Stimulated activated naive CD8-positive, alpha-beta T cell treated with anti-CD3 and anti-CD28 coated beads, Interleukin-15, Interleukin-2, amounts not matched to agents 100 ng/mL and 50 ng/mL, for 24 hours (primary cell): ENCODE results near the gene MAPK13.

Source experiments
- H3K27ac Mint-ChIP-seq: one replicate; pipeline ENCODE4 v1.8.0; 2021; ENCODE audit warnings: mild to moderate bottlenecking, mixed read lengths
- H3K27me3 Mint-ChIP-seq: one replicate; pipeline ENCODE4 v1.8.0; 2021; ENCODE audit warnings: mixed read lengths
- H3K36me3 Mint-ChIP-seq: one replicate; pipeline ENCODE4 v1.8.0; 2021; ENCODE audit warnings: low read depth, mixed read lengths
- H3K4me1 Mint-ChIP-seq: one replicate; pipeline ENCODE4 v1.8.0; 2021; ENCODE audit warnings: low read depth, mixed read lengths
- H3K4me3 Mint-ChIP-seq: one replicate; pipeline ENCODE4 v1.8.0; 2021; ENCODE audit warnings: mild to moderate bottlenecking, mixed read lengths
- H3K9me3 Mint-ChIP-seq: one replicate; pipeline ENCODE4 v1.8.0; 2021; ENCODE audit warnings: mixed read lengths

Gene MAPK13

DNA sequence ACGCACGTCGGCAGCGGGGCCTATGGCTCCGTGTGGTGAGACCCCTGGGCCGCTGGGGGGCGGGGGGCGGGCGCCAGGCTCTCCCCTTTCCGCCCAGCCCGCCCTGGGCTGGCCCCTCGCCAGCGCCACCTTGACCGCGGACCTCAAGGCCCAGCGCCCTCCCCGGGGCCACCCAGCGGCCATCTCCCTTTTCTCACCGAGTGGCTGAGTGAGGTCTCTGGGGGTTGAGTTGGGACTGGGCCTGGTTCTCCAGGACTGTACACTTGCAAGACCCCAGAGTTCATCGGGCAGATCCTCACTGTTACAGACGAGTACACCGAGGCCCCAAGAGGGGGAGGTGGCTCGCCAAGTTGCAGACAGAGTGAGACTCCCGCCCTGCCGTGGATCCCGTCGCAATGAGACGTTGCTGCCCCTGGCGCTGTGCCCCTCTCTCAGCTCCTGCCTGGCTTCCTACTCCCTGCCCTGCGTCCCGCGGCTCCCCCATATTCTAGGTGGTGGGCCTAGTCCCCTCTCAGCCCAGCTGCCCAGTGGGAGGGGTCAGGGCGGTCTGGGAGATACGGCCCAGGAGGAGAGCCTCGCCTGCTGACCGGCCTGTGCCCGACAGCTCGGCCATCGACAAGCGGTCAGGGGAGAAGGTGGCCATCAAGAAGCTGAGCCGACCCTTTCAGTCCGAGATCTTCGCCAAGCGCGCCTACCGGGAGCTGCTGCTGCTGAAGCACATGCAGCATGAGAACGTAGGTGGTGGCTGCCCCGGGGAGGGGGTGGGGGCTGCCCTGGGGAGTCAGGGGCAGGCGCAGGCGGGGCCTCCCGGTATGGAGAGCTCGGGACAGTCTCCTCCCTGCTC is 576 bp downstream of the MAPK13 start:
- no peaks in the 10 kb centered on the region for H3K27me3 Mint-ChIP-seq
- peaks cover 33% of the 10 kb centered on the region for H3K36me3 Mint-ChIP-seq
- peaks cover 79% of the 10 kb centered on the region for H3K4me1 Mint-ChIP-seq
- peak overlapping the region; percentile 92 for H3K27ac Mint-ChIP-seq
- H3K9me3 Mint-ChIP-seq: no peaks in the 10 kb centered on the region
- peak overlapping the region; percentile 88 for H3K4me3 Mint-ChIP-seq

GRCh38 chr6:36131511-36132245 is 1.4 kb downstream of the MAPK13 start:
- Mint-ChIP-seq H3K27ac (peak overlapping the region; percentile 92), H3K9me3 (no peaks in the 10 kb centered on the region), H3K4me3 (peak overlapping the region; percentile 88), H3K4me1 (peaks cover 73% of the 10 kb centered on the region), H3K27me3 (no peaks in the 10 kb centered on the region), H3K36me3 (peaks cover 40% of the 10 kb centered on the region)

DNA sequence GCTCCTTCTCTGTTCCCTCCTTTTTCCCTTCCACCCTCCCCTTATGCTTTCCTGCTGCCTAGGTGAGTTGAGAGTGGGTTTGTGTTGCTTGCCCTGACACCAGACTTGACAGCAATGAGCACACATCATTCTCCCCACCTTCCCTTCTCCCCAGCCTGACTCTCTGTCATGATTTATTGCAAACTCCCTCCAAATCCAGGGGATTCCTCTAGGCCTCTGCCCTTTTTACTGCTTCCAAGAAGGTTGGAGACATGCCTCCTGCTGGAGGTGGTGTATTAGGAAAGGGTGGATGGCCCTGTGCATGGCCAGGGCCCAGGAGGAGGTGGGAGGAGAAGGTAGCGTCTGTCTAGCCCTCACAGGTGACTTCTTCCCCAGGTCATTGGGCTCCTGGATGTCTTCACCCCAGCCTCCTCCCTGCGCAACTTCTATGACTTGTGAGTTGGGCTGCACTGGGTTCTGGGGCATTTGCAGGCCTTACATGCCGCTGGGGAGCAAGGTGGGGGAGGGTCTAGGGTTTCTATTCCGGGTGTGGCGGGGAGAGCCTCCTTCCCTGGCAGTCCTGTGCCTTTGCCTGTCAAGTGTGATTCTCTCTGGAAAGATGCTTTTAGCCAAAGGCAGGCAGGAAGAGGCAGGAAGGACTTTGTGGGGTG is 2.1 kb downstream of the MAPK13 start:
- Mint-ChIP-seq H3K4me1 (peaks cover 66% of the 10 kb centered on the region), H3K36me3 (peaks cover 45% of the 10 kb centered on the region), H3K9me3 (no peaks in the 10 kb centered on the region), H3K4me3 (peak overlapping the region; percentile 88), H3K27me3 (no peaks in the 10 kb centered on the region), H3K27ac (peak overlapping the region; percentile 92)

DNA sequence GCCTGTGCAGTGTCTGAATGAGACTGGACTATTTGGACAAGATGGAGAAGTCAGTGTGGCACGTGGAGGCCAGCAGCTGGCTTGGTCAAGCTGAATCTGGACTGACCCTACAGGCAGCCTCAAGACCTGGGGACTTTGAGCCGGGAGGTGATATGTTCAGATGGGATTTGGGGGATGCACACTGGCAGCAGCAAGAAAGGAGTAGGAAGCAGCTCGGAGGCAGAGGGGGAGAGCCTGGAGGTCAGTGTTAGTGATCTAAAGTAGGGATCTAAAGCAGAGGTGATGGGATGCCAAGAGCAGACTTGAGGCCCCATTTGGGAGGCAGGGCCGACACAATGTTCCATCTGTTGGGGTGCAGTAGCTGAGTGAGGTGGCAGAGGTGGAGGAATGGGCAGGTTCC is 2.8 kb downstream of the MAPK13 start:
- Mint-ChIP-seq H3K9me3 (no peaks in the 10 kb centered on the region), H3K4me1 (peaks cover 59% of the 10 kb centered on the region), H3K4me3 (no peak overlapping the region), H3K27me3 (no peaks in the 10 kb centered on the region), H3K36me3 (peaks cover 45% of the 10 kb centered on the region), H3K27ac (peak overlapping the region; percentile 16)

DNA sequence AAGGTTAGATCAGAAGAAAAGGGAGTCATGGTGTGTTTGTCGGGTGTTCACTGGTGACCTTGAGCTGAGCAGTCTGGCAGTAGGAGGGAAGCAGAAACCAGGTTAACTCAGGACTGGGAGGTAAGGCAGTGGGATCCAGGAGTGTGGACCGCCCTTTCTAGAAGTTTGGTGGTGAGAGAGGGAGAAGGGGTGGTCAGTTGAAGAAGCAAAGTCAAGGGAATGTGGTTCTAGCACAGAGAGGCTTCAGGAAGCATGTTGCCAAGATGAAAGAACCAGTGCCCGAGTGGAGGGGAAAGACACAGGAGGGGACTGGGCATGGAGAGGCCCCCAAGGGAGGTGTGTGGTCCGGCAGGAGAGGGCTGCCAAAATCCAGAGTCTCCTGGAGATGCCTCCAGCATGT is 3.6 kb downstream of the MAPK13 start:
- H3K4me1 Mint-ChIP-seq: peaks cover 52% of the 10 kb centered on the region
- peaks cover 50% of the 10 kb centered on the region for H3K36me3 Mint-ChIP-seq

DNA sequence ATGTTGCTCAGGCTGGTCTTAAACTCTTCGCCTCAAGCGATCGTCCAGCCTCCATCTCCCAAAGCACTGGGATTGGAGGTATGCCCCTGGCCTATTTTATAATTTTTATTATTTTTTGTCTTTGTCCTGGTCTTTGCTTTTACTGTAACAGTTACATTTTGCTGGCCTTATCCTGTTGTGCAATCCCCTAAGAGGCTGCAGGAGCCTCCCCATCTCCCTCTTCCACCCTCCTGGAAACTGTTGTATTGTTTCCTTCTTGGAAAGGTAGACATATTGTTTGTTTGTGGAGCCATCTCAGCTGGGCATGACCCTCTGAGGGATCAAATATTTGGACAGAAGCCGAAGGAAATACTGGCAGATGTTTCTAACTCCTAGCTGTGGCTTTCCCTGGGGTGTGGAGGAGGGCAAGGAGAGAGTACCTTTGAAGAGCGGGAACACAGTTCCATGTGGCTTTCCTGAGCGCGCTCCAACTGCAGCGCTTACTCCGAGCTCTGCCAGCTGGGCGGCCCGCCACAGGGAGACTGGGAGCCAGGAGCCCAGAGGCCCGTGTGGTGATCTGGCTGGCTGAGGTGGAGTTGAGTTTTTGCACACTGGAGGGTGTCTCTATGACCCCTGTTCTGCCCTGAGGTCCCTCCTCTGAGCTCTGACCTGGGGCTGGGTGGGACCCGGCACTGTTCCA is 4.9 kb downstream of the MAPK13 start:
- no peaks in the 10 kb centered on the region for H3K27me3 Mint-ChIP-seq
- peaks cover 46% of the 10 kb centered on the region for H3K4me1 Mint-ChIP-seq
- H3K9me3 Mint-ChIP-seq: no peaks in the 10 kb centered on the region
- no peak overlapping the region for H3K4me3 Mint-ChIP-seq
- no peak overlapping the region for H3K27ac Mint-ChIP-seq
- peaks cover 57% of the 10 kb centered on the region for H3K36me3 Mint-ChIP-seq

More for the DNA sequence above, 3.6 kb downstream of the MAPK13 start:
- H3K27ac Mint-ChIP-seq: peak overlapping the region; percentile 15
- no peaks in the 10 kb centered on the region for H3K9me3 Mint-ChIP-seq
- no peak overlapping the region for H3K4me3 Mint-ChIP-seq
- no peaks in the 10 kb centered on the region for H3K27me3 Mint-ChIP-seq

GRCh38 chr6:36136034-36136433 is 5.7 kb downstream of the MAPK13 start:
- Mint-ChIP-seq H3K9me3 (no peaks in the 10 kb centered on the region), H3K36me3 (peaks cover 64% of the 10 kb centered on the region), H3K27me3 (no peaks in the 10 kb centered on the region), H3K27ac (peak overlapping the region; percentile 5), H3K4me1 (peaks cover 45% of the 10 kb centered on the region), H3K4me3 (no peak overlapping the region)

DNA sequence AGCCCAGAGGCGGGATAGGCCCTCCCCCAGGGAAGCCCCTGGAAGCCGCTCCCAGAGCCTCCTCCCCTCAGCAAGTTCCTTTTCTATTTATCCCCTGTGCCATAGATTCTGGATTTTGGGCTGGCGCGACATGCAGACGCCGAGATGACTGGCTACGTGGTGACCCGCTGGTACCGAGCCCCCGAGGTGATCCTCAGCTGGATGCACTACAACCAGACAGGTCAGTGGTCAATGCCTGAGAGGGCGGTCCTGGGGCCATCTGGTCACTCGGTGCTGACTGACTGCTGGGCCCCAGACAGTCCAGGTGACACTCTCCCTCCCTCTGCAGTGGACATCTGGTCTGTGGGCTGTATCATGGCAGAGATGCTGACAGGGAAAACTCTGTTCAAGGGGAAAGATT is 6.2 kb downstream of the MAPK13 start:
- H3K4me1 Mint-ChIP-seq: peaks cover 41% of the 10 kb centered on the region
- H3K36me3 Mint-ChIP-seq: peaks cover 66% of the 10 kb centered on the region
- no peaks in the 10 kb centered on the region for H3K9me3 Mint-ChIP-seq
- H3K27ac Mint-ChIP-seq: no peak overlapping the region
- no peaks in the 10 kb centered on the region for H3K27me3 Mint-ChIP-seq
- no peak overlapping the region for H3K4me3 Mint-ChIP-seq

DNA sequence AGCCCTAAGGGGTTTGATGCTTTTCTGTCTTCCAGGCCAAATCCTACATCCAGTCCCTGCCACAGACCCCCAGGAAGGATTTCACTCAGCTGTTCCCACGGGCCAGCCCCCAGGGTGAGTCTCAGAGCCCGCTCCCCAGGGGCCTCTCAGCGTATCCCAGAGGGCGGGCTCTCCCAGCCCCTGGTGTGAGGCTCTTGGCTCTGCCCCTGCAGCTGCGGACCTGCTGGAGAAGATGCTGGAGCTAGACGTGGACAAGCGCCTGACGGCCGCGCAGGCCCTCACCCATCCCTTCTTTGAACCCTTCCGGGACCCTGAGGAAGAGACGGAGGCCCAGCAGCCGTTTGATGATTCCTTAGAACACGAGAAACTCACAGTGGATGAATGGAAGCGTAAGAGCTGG is 8.4 kb downstream of the MAPK13 start:
- Mint-ChIP-seq H3K27ac (no peak overlapping the region), H3K36me3 (peaks cover 59% of the 10 kb centered on the region), H3K27me3 (no peaks in the 10 kb centered on the region), H3K4me3 (no peak overlapping the region), H3K4me1 (peaks cover 28% of the 10 kb centered on the region), H3K9me3 (no peaks in the 10 kb centered on the region)

DNA sequence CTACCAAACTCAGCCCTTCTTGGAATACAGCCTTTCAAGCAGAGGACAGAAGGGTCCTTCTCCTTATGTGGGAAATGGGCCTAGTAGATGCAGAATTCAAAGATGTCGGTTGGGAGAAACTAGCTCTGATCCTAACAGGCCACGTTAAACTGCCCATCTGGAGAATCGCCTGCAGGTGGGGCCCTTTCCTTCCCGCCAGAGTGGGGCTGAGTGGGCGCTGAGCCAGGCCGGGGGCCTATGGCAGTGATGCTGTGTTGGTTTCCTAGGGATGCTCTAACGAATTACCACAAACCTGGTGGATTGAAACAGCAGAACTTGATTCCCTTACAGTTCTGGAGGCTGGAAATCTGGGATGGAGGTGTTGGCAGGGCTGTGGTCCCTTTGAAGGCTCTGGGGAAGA is 9.1 kb downstream of the MAPK13 start:
- Mint-ChIP-seq H3K9me3 (no peaks in the 10 kb centered on the region), H3K4me3 (no peak overlapping the region), H3K27ac (peak overlapping the region; percentile 47), H3K4me1 (peaks cover 25% of the 10 kb centered on the region), H3K27me3 (no peaks in the 10 kb centered on the region), H3K36me3 (peaks cover 56% of the 10 kb centered on the region)

- Mint-ChIP-seq H3K36me3 (peaks cover 52% of the 10 kb centered on the region), H3K9me3 (no peaks in the 10 kb centered on the region), H3K4me3 (no peak overlapping the region), H3K27ac (peak overlapping the region; percentile 47), H3K4me1 (peaks cover 22% of the 10 kb centered on the region), H3K27me3 (no peaks in the 10 kb centered on the region)
These were observed 9.8 kb downstream of the MAPK13 start for GRCh38 chr6:36139991-36140710.

DNA sequence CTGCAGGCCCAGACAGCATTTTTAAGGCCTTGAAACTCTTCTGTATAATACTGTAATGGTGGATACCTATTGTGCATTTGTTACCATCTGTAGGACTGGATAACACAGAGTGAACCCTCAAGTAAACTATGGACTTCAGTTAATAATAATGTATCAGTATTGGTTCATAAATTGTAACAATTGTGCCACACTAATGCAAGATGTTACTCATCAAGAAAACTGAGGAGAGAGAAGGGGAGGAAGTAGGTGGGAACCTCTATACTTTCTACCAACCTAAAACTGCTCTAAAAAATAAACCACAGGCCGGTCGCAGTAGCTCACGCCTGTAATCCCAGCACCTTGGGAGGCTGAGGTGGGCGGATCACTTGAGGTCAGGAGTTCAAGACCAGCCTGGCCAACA is 10.8 kb downstream of the MAPK13 start:
- H3K9me3 Mint-ChIP-seq: no peaks in the 10 kb centered on the region
- H3K27me3 Mint-ChIP-seq: no peaks in the 10 kb centered on the region
- H3K4me1 Mint-ChIP-seq: peaks cover 15% of the 10 kb centered on the region
- H3K36me3 Mint-ChIP-seq: peaks cover 43% of the 10 kb centered on the region
- H3K27ac Mint-ChIP-seq: no peak overlapping the region
- no peak overlapping the region for H3K4me3 Mint-ChIP-seq

DNA sequence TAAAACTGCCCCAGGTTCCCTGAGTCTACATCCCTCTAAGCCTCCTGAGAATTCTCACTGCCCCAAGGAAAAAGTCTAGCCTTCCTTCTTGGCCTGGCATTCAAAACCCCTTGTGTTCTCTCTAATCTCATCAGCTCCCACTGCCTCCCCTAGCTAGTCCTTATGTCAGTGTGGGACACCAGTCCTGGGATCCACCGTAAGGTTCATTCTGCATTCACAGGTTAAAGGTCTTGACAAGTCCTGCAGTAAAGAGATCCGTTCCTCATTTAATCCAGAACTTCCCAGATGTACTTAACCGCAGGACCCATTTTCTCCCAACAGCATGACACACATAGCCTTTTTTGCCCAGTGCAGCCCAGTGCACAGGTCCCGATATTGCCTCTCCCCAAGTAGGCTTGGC is 11.6 kb downstream of the MAPK13 start:
- peaks cover 19% of the 10 kb centered on the region for H3K4me1 Mint-ChIP-seq
- peak overlapping the region; percentile 1 for H3K27ac Mint-ChIP-seq
- no peaks in the 10 kb centered on the region for H3K9me3 Mint-ChIP-seq
- H3K36me3 Mint-ChIP-seq: peaks cover 36% of the 10 kb centered on the region
- H3K27me3 Mint-ChIP-seq: no peaks in the 10 kb centered on the region
- H3K4me3 Mint-ChIP-seq: no peak overlapping the region
